K562 (cell line): ENCODE measurements around the gene TAF4. TPM values are rescaled to one million over a fixed set of nuclear protein-coding genes. Genes with fewer than 3 reads are reported as not detected.
"Not testable (repeated sequence)": the region's sequence is repeated elsewhere in the genome, so short reads cannot be mapped to it uniquely, and the experiment has no call there.

Experiments
- ATAC-seq: fragments of 200-7000 bp; cut with Tn5 transposase; 3 replicates; pipeline ENCODE4 v1.9.1; 2020; ENCODE audit warnings: moderate library complexity
- BruUV-seq: library from RNA; stranded (reverse); fragments of 400-500 nt; replicated peaks from 2 replicates; lab custom pipeline; 2021; lab: Mats Ljungman, UMichigan
- CTCF ChIA-PET: fragments of 300-600 bp; formaldehyde crosslinking; extraction: SDS; loops from one replicate; lab custom pipeline; 2021; ENCODE audit warnings: low intra/inter-chr PET ratio; lab: Yijun Ruan, JAX
- POLR2A ChIA-PET: fragments of 300-600, 350-650 bp; sonication (Branson Sonifier 250); formaldehyde crosslinking; extraction: SDS; loops from one replicate; lab custom pipeline; 2021; ENCODE audit warnings: antibody characterized with exemption, inconsistent platforms; lab: Yijun Ruan, JAX
- DNase-seq, 4 experiments: peaks; one replicate each; pipeline versions ENCODE4 v3.0.0 to v3.0.0-alpha.2; 2011 to 2018; ENCODE audit warnings: low spot score in 3 of 4, mixed read lengths in 3 of 4; ENCODE audit errors: extremely low read depth in 1 of 4
- FAIRE-seq: peaks from 2 replicates; lab custom pipeline; 2011; peaks lifted over from hg19 to GRCh38; lab: Jason Lieb, UNC
- H2AFZ ChIP-seq: 2 replicates; pipeline ENCODE4 v1.6.0; 2011; ENCODE audit warnings: low read depth, low read length, control low read depth, inconsistent platforms
- H3K27ac ChIP-seq: fragments of 200-600 bp; 3 replicates; pipeline ENCODE4 v1.8.0; 2011; ENCODE audit warnings: low read depth, mild to moderate bottlenecking, control low read depth, inconsistent platforms, low read length, moderate library complexity, mixed read lengths; ENCODE audit errors: extremely low read depth
- H3K27me3 ChIP-seq, 2 experiments: fragments of 300-600 bp in 1 of 2; 2 replicates in 1 of 2; 3 replicates in 1 of 2; pipeline versions ENCODE4 v1.6.0 to v1.8.0; 2011; ENCODE audit warnings: inconsistent platforms in 2 of 2, low read length in 2 of 2, mild to moderate bottlenecking in 1 of 2, mixed read lengths in 1 of 2, moderate library complexity in 1 of 2; ENCODE audit not compliant: control insufficient read depth in 2 of 2, insufficient read depth in 2 of 2
- H3K36me3 ChIP-seq: fragments of 300-600 bp; 3 replicates; pipeline ENCODE4 v1.8.0; 2011; ENCODE audit warnings: mild to moderate bottlenecking, low read length, inconsistent platforms; ENCODE audit not compliant: control insufficient read depth, insufficient read depth
- H3K4me1 ChIP-seq, 2 experiments: fragments of 200-600 bp in 1 of 2; replicated peaks in 1 of 2; 2 replicates in 1 of 2; 3 replicates in 1 of 2; pipeline versions ENCODE4 v1.5.1 to v1.8.0; 2011; ENCODE audit warnings: inconsistent platforms in 2 of 2, low read length in 2 of 2, mild to moderate bottlenecking in 1 of 2, mixed read lengths in 1 of 2, moderate library complexity in 1 of 2; ENCODE audit not compliant: control insufficient read depth in 2 of 2, insufficient read depth in 2 of 2
- H3K4me2 ChIP-seq: 2 replicates; pipeline ENCODE4 v1.6.1; 2011; ENCODE audit warnings: low read length, control low read depth, inconsistent platforms, mixed read lengths; ENCODE audit not compliant: insufficient read depth
- H3K4me3 ChIP-seq: fragments of 200-600 bp; sonication (generic), shearing (Covaris generic); 2 replicates; pipeline ENCODE4 v1.5.1; 2016; ENCODE audit warnings: control low read depth, inconsistent platforms
- H3K79me2 ChIP-seq: fragments of 200-600 bp; 3 replicates; pipeline ENCODE4 v1.8.0; 2011; ENCODE audit warnings: low read length, inconsistent platforms; ENCODE audit not compliant: control insufficient read depth, insufficient read depth
- H3K9ac ChIP-seq, 2 experiments: 2 replicates each; pipeline versions ENCODE4 v1.6.0 to v1.6.1; 2011; ENCODE audit warnings: low read depth in 2 of 2, low read length in 2 of 2, control low read depth in 1 of 2, inconsistent platforms in 1 of 2, mild to moderate bottlenecking in 1 of 2, mixed read lengths in 1 of 2; ENCODE audit not compliant: insufficient read depth in 1 of 2
- H3K9me1 ChIP-seq: one replicate; pipeline ENCODE4 v1.6.0; 2011; ENCODE audit warnings: inconsistent platforms, mild to moderate bottlenecking, low read length, moderate library complexity; ENCODE audit not compliant: control insufficient read depth, insufficient read depth
- H3K9me3 ChIP-seq: replicated peaks from 2 replicates; pipeline ENCODE4 v1.5.1; 2011; ENCODE audit warnings: low read depth, low read length, inconsistent platforms; ENCODE audit not compliant: control insufficient read depth, insufficient read depth
- H4K20me1 ChIP-seq: replicated peaks from 2 replicates; pipeline ENCODE4 v1.6.1; 2011; ENCODE audit warnings: low read length, inconsistent platforms, mixed read lengths; ENCODE audit not compliant: control insufficient read depth, insufficient read depth
- ZNF263 ChIP-seq: sonication (generic); formaldehyde crosslinking; IDR thresholded peaks from 2 replicates; pipeline ENCODE4 v1.8.0; 2022; ENCODE audit warnings: mild to moderate bottlenecking, missing genetic modification reagents, borderline replicate concordance
- WGBS: fragments of 100-300 bp; shearing (Covaris generic); methylation state at CpG from one replicate; pipeline ENCODE4 v1.1.6; 2016; ENCODE audit warnings: low coverage, mixed read lengths; ENCODE audit not compliant: insufficient coverage; ENCODE audit errors: missing lambda C conversion rate; 5-methylcytosine and 5-hydroxymethylcytosine counted together
- in situ Hi-C: fragments of 300-500 bp; cut with MboI; formaldehyde crosslinking; loops from 4 replicates; pipeline ENCODE4 v1.15.0; 2018; ENCODE audit warnings: inconsistent platforms, mixed read lengths
- intact Hi-C: fragments of 100-400 bp; cut with micrococcal nuclease; formaldehyde crosslinking; loops from 2 replicates; pipeline ENCODE4 v1.14.2; 2022
- polyA plus RNA-seq, 8 experiments: library from polyadenylated mRNA; depleted of rRNA in 4 of 8; stranded (reverse) in 5 of 8; unstranded in 3 of 8; fragments of >200 nt; fragmentation: Nextera tagmentation in 2 of 8; fragmentation: Illumina TruSeq in 1 of 8; extraction: Ambion mirVana in 2 of 8; extraction: Trizol in 1 of 8; gene quantifications; 2 replicates each; pipeline versions ENCODE4 v1.2.1 to v1.2.3, GENCODE V29; 2011 to 2014; ENCODE audit warnings: inconsistent platforms in 1 of 8, missing spikeins in 1 of 8
- total RNA-seq, 7 experiments: library from RNA; depleted of rRNA in 6 of 7; stranded (reverse); fragments of >200 nt in 6 of 7; fragmentation: Illumina TruSeq in 2 of 7; extraction: Trizol in 2 of 7; gene quantifications; 2 replicates each; pipeline versions ENCODE4 v1.2.1 to v1.2.3, GENCODE V29; 2011 to 2021; ENCODE audit warnings: low replicate concordance in 1 of 7

TAF4 gene
- total and polyA plus RNA-seq, 9 of the 15 experiments (the other 6 are each of a cell fraction or from before 2014, with no cell fraction given): 0.44 to 28.3 (median 5.6) TPM

DNA sequence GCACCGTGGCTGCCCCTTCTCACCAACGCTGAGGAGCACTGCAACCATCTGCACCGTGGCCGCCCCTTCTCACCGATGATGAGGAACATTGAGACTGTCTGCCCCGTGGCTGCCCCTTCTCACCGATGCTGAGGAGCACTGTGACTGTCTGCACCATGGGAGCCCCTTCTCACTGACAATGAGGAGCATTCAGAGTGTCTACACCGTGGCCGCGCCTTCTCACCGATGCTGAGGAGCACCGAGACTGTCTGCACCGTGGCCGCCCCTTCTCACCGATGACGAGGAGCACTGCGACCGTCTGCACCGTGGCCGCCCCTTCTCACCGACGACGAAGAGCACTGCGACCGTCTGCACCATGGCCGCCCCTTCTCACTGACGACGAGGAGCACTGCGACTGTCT, 120.2 kb downstream of the TAF4 start:
- H3K4me1 ChIP-seq, DNase-seq, H3K9me1 ChIP-seq, H3K9ac ChIP-seq, intact Hi-C loops, BruUV-seq, CTCF ChIA-PET, H3K4me2 ChIP-seq, H3K36me3 ChIP-seq, H3K79me2 ChIP-seq, H3K4me3 ChIP-seq, ATAC-seq, H4K20me1 ChIP-seq, H3K9me3 ChIP-seq, H3K27ac ChIP-seq, in situ Hi-C loops, POLR2A ChIA-PET, FAIRE-seq, H2AFZ ChIP-seq: not testable (repeated sequence)
- peaks cover 0 to 16% of the 10 kb centered on the region in 2 experiments; a peak in 2 of 5 replicates for H3K27me3 ChIP-seq
- TF ChIP-seq ZNF263 (CRISPR knock-in tag): peak; percentile 28; the same call in 1 of the 2 replicates
- 23% methylated on average over 16 of the region's 29 CpGs for WGBS

DNA sequence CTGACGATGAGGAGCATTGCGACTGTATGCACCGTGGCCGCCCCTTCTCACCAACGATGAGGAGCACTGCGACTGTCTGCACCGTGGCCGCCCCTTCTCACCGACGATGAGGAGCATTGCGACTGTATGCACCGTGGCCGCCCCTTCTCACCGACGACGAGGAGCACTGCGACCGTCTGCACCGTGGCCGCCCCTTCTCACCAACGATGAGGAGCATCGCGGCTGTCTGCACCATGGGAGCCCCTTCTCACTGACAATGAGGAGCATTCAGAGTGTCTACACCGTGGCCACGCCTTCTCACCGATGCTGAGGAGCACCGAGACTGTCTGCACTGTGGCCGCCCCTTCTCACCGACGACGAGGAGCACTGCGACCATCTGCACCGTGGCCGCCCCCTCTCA, 120.7 kb downstream of the TAF4 start:
- peaks cover 0 to 18% of the 10 kb centered on the region in 2 experiments; a peak in 2 of 5 replicates for H3K27me3 ChIP-seq
- H3K4me3 ChIP-seq, FAIRE-seq, DNase-seq, BruUV-seq, H3K79me2 ChIP-seq, CTCF ChIA-PET, H3K36me3 ChIP-seq, in situ Hi-C loops, H3K27ac ChIP-seq, POLR2A ChIA-PET, H3K9ac ChIP-seq, intact Hi-C loops, H3K4me1 ChIP-seq, H3K9me3 ChIP-seq, H3K9me1 ChIP-seq, ATAC-seq, H4K20me1 ChIP-seq, H3K4me2 ChIP-seq, H2AFZ ChIP-seq: not testable (repeated sequence)
- 45% methylated on average over 8 of the region's 34 CpGs for WGBS
- 0 out of 2 replicates have a peak, but pooled peaks have one; percentile 10 for TF ChIP-seq ZNF263 (CRISPR knock-in tag)
